ENCODE data around the gene PTPRQ.

- no peak for TF ChIP-seq KLF6 (CRISPR knock-in tag; IDR thresholded peaks at IDR 0.05; ENCODE audit: borderline replicate concordance)
- TF ChIP-seq KAT7 (CRISPR knock-in tag; IDR thresholded peaks at IDR 0.05; ENCODE audit: borderline replicate concordance): no peak
- TF ChIP-seq SREBF2 (CRISPR knock-in tag; IDR thresholded peaks at IDR 0.05): no peak
- no peak for TF ChIP-seq SRSF1 (IDR thresholded peaks at IDR 0.05; ENCODE audit: low read depth, low read length)
- no peak for TF ChIP-seq SMC3 (conservative IDR thresholded peaks at IDR 0.05; ENCODE audit: insufficient read depth, low read depth, low read length)
- TF ChIP-seq TSHZ1 (CRISPR knock-in tag; IDR thresholded peaks at IDR 0.05): no peak
- no peak for TF ChIP-seq CTCF (IDR thresholded peaks at IDR 0.05 in 2 of 3, conservative IDR thresholded peaks at IDR 0.05 in 1 of 3; ENCODE audit: insufficient read depth in 2 of 3, low read depth in 1 of 3, low read length in 3 of 3)
Observed at GRCh38 chr12:80620281-80620680, 176.2 kb downstream of the PTPRQ start.

Measured in K562 (cell line).